NB4 (cell line): ENCODE data around the gene IRAK4.

Source experiments
- CTCF ChIP-seq: IDR thresholded peaks from one replicate; pipeline ENCODE4 v1.5.1; 2012; ENCODE audit warnings: low read depth, low read length
- POLR2A ChIP-seq: IDR thresholded peaks from 2 replicates; pipeline ENCODE4 v1.6.1; 2011; ENCODE audit warnings: mild to moderate bottlenecking; ENCODE audit not compliant: insufficient read length; ENCODE audit errors: extremely low read depth

GRCh38 chr12:43836475-43836989 lies 77.8 kb downstream of the IRAK4 start:
- TF ChIP-seq CTCF (no peak), POLR2A (no peak)
